A549 (cell line): ENCODE measurements around the gene SPATA13. TPM values are rescaled to one million over a fixed set of nuclear protein-coding genes. Genes with fewer than 3 reads are reported as not detected.

Experiments used
- ATAC-seq, 2 experiments: fragments of 200-7000 bp in 1 of 2; fragments of >200 bp in 1 of 2; cut with Nextera tagmentation in 1 of 2; cut with Tn5 transposase in 1 of 2; 3 replicates each; pipeline versions ENCODE4 v1.8.0 to v1.9.1; 2018 to 2020; ENCODE audit warnings: mild to moderate bottlenecking in 1 of 2, moderate library complexity in 1 of 2
- CTCF ChIA-PET: fragments of 300-600 bp; sonication (Branson Sonifier 250); formaldehyde crosslinking; extraction: SDS; loops from one replicate; lab custom pipeline; 2021; ENCODE audit warnings: antibody characterized with exemption, inconsistent platforms; lab: Yijun Ruan, JAX
- POLR2A ChIA-PET: fragments of 350-600 bp; formaldehyde crosslinking; extraction: SDS; loops from one replicate; lab custom pipeline; 2021; ENCODE audit warnings: antibody characterized with exemption, inconsistent platforms; lab: Yijun Ruan, JAX
- DNase-seq, 2 experiments: peaks; one replicate each; pipeline versions ENCODE4 v3.0.0 to v3.0.0-alpha.2; 2011 to 2016; ENCODE audit warnings: low read depth in 1 of 2, low spot score in 1 of 2
- FAIRE-seq: peaks from 2 replicates; lab custom pipeline; 2011; peaks lifted over from hg19 to GRCh38; lab: Jason Lieb, UNC
- H3K27ac ChIP-seq, 2 experiments: fragments of >200 bp; sonication (Bioruptor Twin); formaldehyde crosslinking; 3 replicates each; pipeline ENCODE4 v1.5.1; 2016 to 2017
- H3K4me1 ChIP-seq: fragments of >200 bp; sonication (Bioruptor Twin); formaldehyde crosslinking; 3 replicates; pipeline ENCODE4 v1.6.1; 2016
- H3K4me2 ChIP-seq: fragments of >200 bp; sonication (Bioruptor Twin); formaldehyde crosslinking; 3 replicates; pipeline ENCODE4 v1.6.1; 2016
- H3K4me3 ChIP-seq: fragments of >200 bp; sonication (Bioruptor Twin); formaldehyde crosslinking; 3 replicates; pipeline ENCODE4 v1.5.1; 2016
- H3K9me3 ChIP-seq: fragments of >200 bp; sonication (Bioruptor Twin); formaldehyde crosslinking; 3 replicates; pipeline ENCODE4 v1.6.1; 2016
- BHLHE40 ChIP-seq: IDR thresholded peaks from 2 replicates; pipeline ENCODE4 v1.6.1; 2012; ENCODE audit warnings: low read depth, low read length, inconsistent platforms
- CBX2 ChIP-seq: fragments of 200-600 bp; sonication (generic); IDR thresholded peaks from 2 replicates; pipeline ENCODE4 v1.6.1; 2016; ENCODE audit warnings: low read depth, mild to moderate bottlenecking, borderline replicate concordance
- CEBPB ChIP-seq, 2 experiments: fragments of >200 bp in 1 of 2; sonication (Bioruptor Twin) in 1 of 2; formaldehyde crosslinking in 1 of 2; IDR thresholded peaks; 2 replicates each; pipeline ENCODE4 v1.6.1; 2012 to 2016
- CHD2 ChIP-seq: fragments of 150-350 bp; IDR thresholded peaks from 2 replicates; pipeline ENCODE4 v1.6.1; 2014; ENCODE audit warnings: low read length; ENCODE audit not compliant: partially characterized antibody
- CHD4 ChIP-seq: fragments of 200-600 bp; sonication (generic); IDR thresholded peaks from 2 replicates; pipeline ENCODE4 v1.6.1; 2016; ENCODE audit warnings: antibody characterized with exemption, mild to moderate bottlenecking, borderline replicate concordance
- EHMT2 ChIP-seq: fragments of 200-600 bp; sonication (generic); IDR thresholded peaks from 2 replicates; pipeline ENCODE4 v1.6.1; 2016; ENCODE audit warnings: antibody characterized with exemption, low read depth, mild to moderate bottlenecking, moderate library complexity
- EP300 ChIP-seq, 2 experiments: fragments of >200 bp; sonication (Bioruptor Twin); formaldehyde crosslinking; IDR thresholded peaks; 2 replicates in 1 of 2; 3 replicates in 1 of 2; pipeline ENCODE4 v1.6.1; 2016 to 2017
- FOSB ChIP-seq: fragments of 250-450 bp; sonication (Bioruptor Pico); IDR thresholded peaks from 2 replicates; pipeline ENCODE4 v1.5.0; 2020; ENCODE audit warnings: mild to moderate bottlenecking, moderate library complexity
- FOSL2 ChIP-seq, 2 experiments: fragments of 450-650 bp in 1 of 2; fragments of >200 bp in 1 of 2; sonication (Bioruptor Twin) in 1 of 2; formaldehyde crosslinking; IDR thresholded peaks; 2 replicates each; pipeline versions ENCODE4 v1.5.0 to v1.6.1; 2016 to 2020; ENCODE audit warnings: mild to moderate bottlenecking in 1 of 2, moderate library complexity in 1 of 2
- FOXS1 ChIP-seq: fragments of 250-450 bp; sonication (Bioruptor Pico); IDR thresholded peaks from 2 replicates; pipeline ENCODE4 v1.5.0; 2020; ENCODE audit warnings: mild to moderate bottlenecking, moderate library complexity
- HEYL ChIP-seq: fragments of 250-450 bp; sonication (Bioruptor Pico); IDR thresholded peaks from 2 replicates; pipeline ENCODE4 v1.8.0; 2021; ENCODE audit warnings: mild to moderate bottlenecking, moderate library complexity
- HOXA7 ChIP-seq: fragments of 250-450 bp; sonication (Bioruptor Pico); IDR thresholded peaks from 2 replicates; pipeline ENCODE4 v1.5.0; 2020; ENCODE audit warnings: mild to moderate bottlenecking, moderate library complexity
- HOXB13 ChIP-seq: fragments of 250-450 bp; sonication (Bioruptor Pico); IDR thresholded peaks from 2 replicates; pipeline ENCODE4 v1.5.0; 2020; ENCODE audit warnings: low read depth, mild to moderate bottlenecking, moderate library complexity
- HOXB5 ChIP-seq: fragments of 250-450 bp; sonication (Bioruptor Pico); IDR thresholded peaks from 2 replicates; pipeline ENCODE4 v1.5.0; 2020; ENCODE audit warnings: mild to moderate bottlenecking, moderate library complexity
- POLR2A ChIP-seq: IDR thresholded peaks from 2 replicates; pipeline ENCODE4 v1.6.1; 2012; ENCODE audit warnings: mild to moderate bottlenecking, low read length
- RCOR1 ChIP-seq: fragments of 150-350 bp; IDR thresholded peaks from 2 replicates; pipeline ENCODE4 v1.6.1; 2014; ENCODE audit warnings: antibody characterized with exemption, low read length, low read depth
- SMC3 ChIP-seq: fragments of >200 bp; sonication (Bioruptor Twin); formaldehyde crosslinking; IDR thresholded peaks from 3 replicates; pipeline ENCODE4 v1.6.1; 2018; ENCODE audit warnings: inconsistent platforms
- SREBF2 ChIP-seq: fragments of 450-650 bp; IDR thresholded peaks from 2 replicates; pipeline ENCODE4 v1.6.1; 2014; ENCODE audit warnings: mild to moderate bottlenecking, moderate library complexity
- TP53 ChIP-seq: fragments of 250-450 bp; sonication (Bioruptor Pico); IDR thresholded peaks from 2 replicates; pipeline ENCODE4 v1.5.0; 2021; ENCODE audit warnings: mild to moderate bottlenecking, moderate library complexity
- ZC3H11A ChIP-seq: fragments of 450-650 bp; IDR thresholded peaks from 2 replicates; pipeline ENCODE4 v1.6.1; 2014; ENCODE audit warnings: antibody characterized with exemption, mild to moderate bottlenecking
- ZNF302 ChIP-seq: fragments of 250-450 bp; sonication (Bioruptor Pico); IDR thresholded peaks from 2 replicates; pipeline ENCODE4 v1.9.0; 2021; ENCODE audit warnings: inconsistent platforms, mild to moderate bottlenecking, moderate library complexity
- WGBS: methylation state at CpG from one replicate; pipeline ENCODE4 v1.1.6; 2017; ENCODE audit errors: missing lambda C conversion rate; 5-methylcytosine and 5-hydroxymethylcytosine counted together
- polyA plus RNA-seq, 4 experiments: library from polyadenylated mRNA; depleted of rRNA in 3 of 4; stranded (reverse); fragments of >200 nt; fragmentation: RNase III in 1 of 4; extraction: RNeasy Plus Mini Kit Qiagen cat#74134 plus additional on column Dnase treatment in 1 of 4; gene quantifications; 2 replicates in 3 of 4; 3 replicates in 1 of 4; pipeline ENCODE4 v1.2.3, GENCODE V29; 2011 to 2017
- TF ChIP-seq, protein P1 (sequence below): fragments of >200 bp; sonication (Bioruptor Twin); formaldehyde crosslinking; IDR thresholded peaks from 3 replicates; pipeline ENCODE4 v1.5.1; 2016
- TF ChIP-seq, protein P2 (sequence below): fragments of 250-450 bp; sonication (Bioruptor Pico); IDR thresholded peaks from 2 replicates; pipeline ENCODE4 v1.5.0; 2021; ENCODE audit warnings: mild to moderate bottlenecking, moderate library complexity, borderline replicate concordance

The SPATA13 gene
- polyA plus RNA-seq, 2 of the 4 experiments (the other 2 are of a cell fraction): 3.1 to 6.3 TPM

DNA sequence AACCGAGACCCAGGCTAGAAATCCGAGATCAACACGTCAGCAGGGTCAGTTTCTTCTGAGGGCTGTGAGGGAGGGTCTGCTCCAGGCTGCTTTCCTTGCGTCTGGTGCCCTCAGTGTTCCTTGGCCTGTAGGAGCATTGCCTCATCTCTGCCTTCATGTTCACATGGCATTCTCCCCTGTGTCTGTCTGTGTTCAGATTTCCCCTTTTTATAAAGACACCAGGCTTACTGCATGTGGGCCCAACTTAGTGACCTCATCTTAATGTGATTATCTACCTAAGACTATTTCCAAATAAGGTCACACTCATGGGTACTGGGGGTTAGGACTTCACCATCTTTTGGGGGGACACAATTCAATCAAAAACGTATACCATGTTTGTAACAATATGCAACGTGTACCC is 91.6 kb downstream of the SPATA13 start:
- Histone ChIP-seq H3K4me2 (no peak overlapping the region), H3K4me1 (no peaks in the 10 kb centered on the region), H3K27ac (no peak overlapping the region), H3K4me3 (no peak overlapping the region), H3K9me3 (no peaks in the 10 kb centered on the region)
- ChIA-PET CTCF (no interaction called here), POLR2A (no interaction called here)
- FAIRE-seq (no peak), DNase-seq (no peak), ATAC-seq (no peak)
- no peak for TF ChIP-seq CHD4
- TF ChIP-seq EP300 (IDR thresholded peaks at IDR 0.05): no peak
- no peak for TF ChIP-seq CBX2
- no peak for TF ChIP-seq FOXS1 (CRISPR knock-in tag)
- TF ChIP-seq BHLHE40: no peak
- WGBS: 90% methylated on average over 5 of the region's 6 CpGs

DNA sequence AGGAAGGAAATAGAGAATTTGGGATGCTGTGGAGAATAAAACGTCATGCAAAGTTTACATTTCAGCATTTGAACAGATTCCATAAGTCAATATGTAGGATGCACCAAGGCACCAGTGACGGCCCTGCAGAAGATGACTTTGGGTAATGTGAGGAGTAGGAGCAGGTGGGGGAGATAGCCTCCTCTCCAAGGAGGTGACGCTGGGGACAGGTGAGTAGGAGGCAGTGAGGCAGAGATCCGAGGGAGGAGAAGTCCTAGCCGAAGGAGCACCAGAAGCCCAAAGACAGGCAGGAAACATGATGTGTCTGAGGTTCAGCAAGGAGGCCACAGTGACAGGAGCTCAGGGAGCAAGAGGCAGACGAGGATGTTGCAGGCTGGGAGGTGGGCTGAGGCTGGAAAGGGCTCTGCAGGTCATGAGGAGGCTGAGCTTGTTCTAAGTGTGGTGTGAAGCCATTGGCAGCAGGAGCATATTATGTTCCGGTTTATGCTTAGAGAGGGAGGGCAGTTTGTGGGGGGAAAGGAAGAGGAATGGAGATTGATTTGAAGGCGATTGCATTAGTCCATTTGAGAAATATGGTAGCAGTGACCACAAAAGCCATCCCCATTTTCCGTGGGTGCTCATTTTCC is 93.1 kb downstream of the SPATA13 start:
- no peaks in the 10 kb centered on the region for H3K9me3 ChIP-seq
- ChIA-PET POLR2A (no interaction called here), CTCF (interaction anchor here (1.4 kb wide), 1 partner anchor 17 kb away, joined by 3 read pairs; no protein-coding TSS in a partner anchor)
- WGBS: 84% methylated on average over 9 of the region's 9 CpGs
- FAIRE-seq: no peak
- no peak overlapping the region for H3K4me3 ChIP-seq
- no peak overlapping the region for H3K4me2 ChIP-seq
- no peak overlapping the region for H3K27ac ChIP-seq
- DNase-seq: no peak
- TF ChIP-seq HOXA7 (CRISPR knock-in tag): no peak
- TF ChIP-seq SMC3: no peak
- TF ChIP-seq, protein P1, sequence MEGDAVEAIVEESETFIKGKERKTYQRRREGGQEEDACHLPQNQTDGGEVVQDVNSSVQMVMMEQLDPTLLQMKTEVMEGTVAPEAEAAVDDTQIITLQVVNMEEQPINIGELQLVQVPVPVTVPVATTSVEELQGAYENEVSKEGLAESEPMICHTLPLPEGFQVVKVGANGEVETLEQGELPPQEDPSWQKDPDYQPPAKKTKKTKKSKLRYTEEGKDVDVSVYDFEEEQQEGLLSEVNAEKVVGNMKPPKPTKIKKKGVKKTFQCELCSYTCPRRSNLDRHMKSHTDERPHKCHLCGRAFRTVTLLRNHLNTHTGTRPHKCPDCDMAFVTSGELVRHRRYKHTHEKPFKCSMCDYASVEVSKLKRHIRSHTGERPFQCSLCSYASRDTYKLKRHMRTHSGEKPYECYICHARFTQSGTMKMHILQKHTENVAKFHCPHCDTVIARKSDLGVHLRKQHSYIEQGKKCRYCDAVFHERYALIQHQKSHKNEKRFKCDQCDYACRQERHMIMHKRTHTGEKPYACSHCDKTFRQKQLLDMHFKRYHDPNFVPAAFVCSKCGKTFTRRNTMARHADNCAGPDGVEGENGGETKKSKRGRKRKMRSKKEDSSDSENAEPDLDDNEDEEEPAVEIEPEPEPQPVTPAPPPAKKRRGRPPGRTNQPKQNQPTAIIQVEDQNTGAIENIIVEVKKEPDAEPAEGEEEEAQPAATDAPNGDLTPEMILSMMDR: no peak
- no peak for TF ChIP-seq POLR2A
- TF ChIP-seq HOXB13 (CRISPR knock-in tag): no peak
- no peak for TF ChIP-seq BHLHE40
- no peak for TF ChIP-seq SREBF2
- TF ChIP-seq FOSB (CRISPR knock-in tag): no peak
- no peak for TF ChIP-seq CEBPB (IDR thresholded peaks at IDR 0.05)
- no peak for TF ChIP-seq ZC3H11A
- TF ChIP-seq HEYL (CRISPR knock-in tag): no peak
- TF ChIP-seq CHD2: no peak
- no peak for TF ChIP-seq HOXB5
- no peak for TF ChIP-seq EHMT2
- TF ChIP-seq ZNF302 (CRISPR knock-in tag): no peak
- TF ChIP-seq, protein P2, sequence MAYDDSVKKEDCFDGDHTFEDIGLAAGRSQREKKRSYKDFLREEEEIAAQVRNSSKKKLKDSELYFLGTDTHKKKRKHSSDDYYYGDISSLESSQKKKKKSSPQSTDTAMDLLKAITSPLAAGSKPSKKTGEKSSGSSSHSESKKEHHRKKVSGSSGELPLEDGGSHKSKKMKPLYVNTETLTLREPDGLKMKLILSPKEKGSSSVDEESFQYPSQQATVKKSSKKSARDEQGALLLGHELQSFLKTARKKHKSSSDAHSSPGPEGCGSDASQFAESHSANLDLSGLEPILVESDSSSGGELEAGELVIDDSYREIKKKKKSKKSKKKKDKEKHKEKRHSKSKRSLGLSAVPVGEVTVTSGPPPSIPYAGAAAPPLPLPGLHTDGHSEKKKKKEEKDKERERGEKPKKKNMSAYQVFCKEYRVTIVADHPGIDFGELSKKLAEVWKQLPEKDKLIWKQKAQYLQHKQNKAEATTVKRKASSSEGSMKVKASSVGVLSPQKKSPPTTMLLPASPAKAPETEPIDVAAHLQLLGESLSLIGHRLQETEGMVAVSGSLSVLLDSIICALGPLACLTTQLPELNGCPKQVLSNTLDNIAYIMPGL: no peak
- TF ChIP-seq TP53 (CRISPR knock-in tag): no peak
- TF ChIP-seq RCOR1: no peak
- no peak for TF ChIP-seq FOSL2 (IDR thresholded peaks at IDR 0.05)
- TF ChIP-seq FOSL2 (CRISPR knock-in tag; IDR thresholded peaks at IDR 0.05): no peak
- H3K4me1 ChIP-seq: no peaks in the 10 kb centered on the region
- no peak for ATAC-seq
